Muscle layer of duodenum (tissue), 2 donors: ENCODE data around the gene DGKE.

ENCODE experiments used
- H3K27ac ChIP-seq: one replicate; pipeline ENCODE4 v1.7.0; 2013; ENCODE audit warnings: mild to moderate bottlenecking, low read length
- H3K27me3 ChIP-seq: one replicate; pipeline ENCODE4 v1.7.0; 2013; ENCODE audit warnings: low read depth, mild to moderate bottlenecking, control low read depth, low read length
- H3K36me3 ChIP-seq, 2 donors: one replicate each; pipeline ENCODE4 v1.7.0; 2013; ENCODE audit warnings: low read length in 2 of 2, control low read depth in 1 of 2, mild to moderate bottlenecking in 1 of 2; ENCODE audit not compliant: insufficient read depth in 2 of 2, control insufficient read depth in 1 of 2
- H3K4me1 ChIP-seq, 2 donors: one replicate each; pipeline ENCODE4 v1.7.0; 2013; ENCODE audit warnings: low read length in 2 of 2, mild to moderate bottlenecking in 2 of 2, control low read depth in 1 of 2, moderate library complexity in 1 of 2; ENCODE audit not compliant: insufficient read depth in 2 of 2, control insufficient read depth in 1 of 2
- H3K4me3 ChIP-seq, 2 donors: one replicate each; pipeline ENCODE4 v1.7.0; 2013; ENCODE audit warnings: low read length in 2 of 2, low read depth in 1 of 2, mild to moderate bottlenecking in 1 of 2
- H3K9me3 ChIP-seq, 2 donors: one replicate each; pipeline ENCODE4 v1.7.0; 2013; ENCODE audit warnings: low read length in 2 of 2, control low read depth in 1 of 2, mild to moderate bottlenecking in 1 of 2; ENCODE audit not compliant: control insufficient read depth in 1 of 2
- donor health status: healthy.

DGKE gene

DNA sequence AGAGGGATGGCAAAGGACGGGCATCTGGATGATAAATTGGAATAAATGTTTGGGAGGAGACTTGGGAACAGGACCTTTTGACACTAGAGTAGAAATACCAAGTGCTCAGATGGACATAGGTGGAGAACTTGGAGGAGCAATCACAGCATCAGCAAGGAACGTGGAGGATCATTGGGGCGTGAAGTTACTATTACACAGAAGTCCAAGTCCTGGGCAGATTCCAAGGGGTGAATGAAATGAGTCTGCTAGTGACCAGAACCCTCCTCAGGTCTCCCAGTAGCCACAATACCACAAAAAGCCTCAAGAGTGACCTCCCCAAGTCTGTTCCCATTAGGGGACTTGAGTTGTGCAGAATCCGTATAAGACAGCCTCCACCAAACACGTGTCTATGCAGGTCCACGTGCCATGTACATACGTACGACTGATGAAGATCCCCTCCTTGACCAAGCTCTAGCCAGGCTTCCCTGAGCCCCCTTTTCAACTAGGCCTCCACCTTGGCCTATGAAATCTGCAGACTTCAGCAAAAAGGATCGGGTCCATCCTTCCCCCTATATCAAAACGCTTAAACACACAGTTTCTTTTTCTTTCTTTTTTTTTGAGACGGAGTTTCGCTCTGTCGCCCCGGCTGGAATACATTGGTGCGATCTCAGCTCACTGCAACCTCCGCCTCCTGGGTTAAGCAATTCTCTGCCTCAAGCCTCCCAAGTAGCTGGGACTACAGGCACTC lies 2.4 kb upstream of the DGKE start:
- Histone ChIP-seq H3K27me3 (no peaks in the 10 kb centered on the region), H3K4me1 (peaks cover 9 to 31% of the 10 kb centered on the region in 2 donors), H3K27ac (no peak overlapping the region), H3K4me3 (no peak overlapping the region), H3K9me3 (no peaks in the 10 kb centered on the region), H3K36me3 (no peaks in the 10 kb centered on the region)

- peaks cover 6 to 40% of the 10 kb centered on the region in 2 donors for H3K4me1 ChIP-seq
- no peaks in the 10 kb centered on the region for H3K27me3 ChIP-seq
- H3K27ac ChIP-seq = no peak overlapping the region
- no peaks in the 10 kb centered on the region for H3K9me3 ChIP-seq
- H3K36me3 ChIP-seq = no peaks in the 10 kb centered on the region
- peak overlapping the region; percentile 62 to 86 for H3K4me3 ChIP-seq
These were observed 1.5 kb upstream of the DGKE start for GRCh38 chr17:56832446-56832845.

DNA sequence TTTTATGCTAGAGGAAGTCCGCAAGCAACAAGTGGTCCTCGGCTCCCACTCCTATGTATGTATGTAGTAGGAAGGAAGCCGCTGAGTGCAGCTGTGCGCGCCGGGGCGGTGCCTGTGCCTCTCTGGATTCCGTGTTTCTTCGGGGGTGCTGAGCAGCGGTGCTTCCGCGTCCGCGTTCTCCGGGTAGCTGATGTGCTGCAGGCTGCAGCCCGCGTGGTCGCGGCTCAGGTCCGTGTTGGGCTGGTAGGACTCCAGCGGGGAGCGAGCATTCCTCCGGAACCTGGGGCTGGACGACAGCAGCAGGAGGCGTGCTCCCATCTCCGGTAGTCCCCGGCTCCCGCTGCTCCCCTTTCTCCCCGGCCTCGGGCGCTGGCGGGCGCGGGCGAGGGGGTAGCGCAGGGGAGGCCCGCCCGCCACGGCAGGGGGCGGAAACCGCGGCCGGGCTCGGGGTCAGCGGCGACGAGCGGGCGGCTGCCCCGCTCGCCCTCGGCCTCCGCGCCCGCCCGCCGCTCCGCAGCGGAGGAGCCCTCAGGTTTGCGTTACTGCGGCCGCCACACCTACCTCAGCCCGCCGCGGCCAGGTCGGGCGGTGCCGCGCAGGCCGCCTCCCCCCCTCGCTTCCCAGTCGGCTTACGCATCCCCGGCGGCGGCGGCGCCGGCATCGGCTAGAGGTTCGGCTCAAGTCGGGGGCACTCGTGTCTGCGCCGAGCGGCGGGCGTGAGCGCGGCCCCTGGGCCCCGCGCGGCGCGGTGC lies 718 bp upstream of the DGKE start:
- peaks cover 6 to 47% of the 10 kb centered on the region in 2 donors for H3K4me1 ChIP-seq
- H3K9me3 ChIP-seq = no peaks in the 10 kb centered on the region
- H3K36me3 ChIP-seq = no peaks in the 10 kb centered on the region
- peak overlapping the region; percentile 30 for H3K27ac ChIP-seq
- no peaks in the 10 kb centered on the region for H3K27me3 ChIP-seq
- peak overlapping the region; percentile 62 to 86 for H3K4me3 ChIP-seq

- H3K36me3 ChIP-seq = no peaks in the 10 kb centered on the region
- no peaks in the 10 kb centered on the region for H3K27me3 ChIP-seq
- peaks cover 6 to 50% of the 10 kb centered on the region in 2 donors for H3K4me1 ChIP-seq
- peak overlapping the region; percentile 36 for H3K27ac ChIP-seq
- H3K4me3 ChIP-seq = peak overlapping the region; percentile 64 to 86
- no peaks in the 10 kb centered on the region for H3K9me3 ChIP-seq
These were observed 671 bp downstream of the DGKE start for GRCh38 chr17:56834380-56835263.

DNA sequence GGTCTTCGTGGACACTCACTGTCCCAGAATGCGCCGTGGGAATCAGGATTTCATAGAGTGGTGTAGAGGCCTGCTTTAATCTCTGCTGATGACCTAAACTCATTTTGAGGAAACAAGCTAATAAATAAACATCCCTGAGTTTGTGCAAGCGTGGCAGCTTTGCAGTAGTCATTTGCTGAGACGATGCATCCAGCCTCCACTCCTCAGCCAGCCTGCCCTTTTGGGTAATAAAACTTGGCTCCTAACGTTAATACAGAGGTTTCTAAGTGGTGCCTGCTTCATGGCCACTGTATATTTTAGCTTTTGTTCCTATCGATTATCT lies 1.3 kb downstream of the DGKE start:
- Histone ChIP-seq H3K4me3 (peak overlapping the region; percentile 64 to 86), H3K4me1 (peaks cover 6 to 50% of the 10 kb centered on the region in 2 donors), H3K9me3 (no peaks in the 10 kb centered on the region), H3K36me3 (no peaks in the 10 kb centered on the region), H3K27me3 (no peaks in the 10 kb centered on the region), H3K27ac (no peak overlapping the region)

DNA sequence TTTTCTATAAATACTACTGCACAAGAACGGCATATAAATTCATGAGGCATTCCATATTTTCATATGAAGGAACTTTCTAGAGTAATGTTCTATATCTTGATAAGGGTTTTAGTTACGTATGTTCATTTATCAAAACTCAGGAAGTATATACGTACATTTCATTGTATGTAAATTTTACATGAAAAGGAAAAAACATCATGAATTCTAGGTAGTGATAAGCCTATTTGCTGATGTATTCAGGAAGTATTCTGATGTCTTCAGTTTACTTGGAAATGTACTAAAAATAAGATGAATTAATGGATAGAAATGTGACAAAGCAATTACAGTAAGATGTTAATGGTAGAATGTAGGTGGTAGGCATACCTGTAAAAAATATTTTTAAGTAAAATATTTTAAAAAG lies 4.7 kb downstream of the DGKE start:
- no peaks in the 10 kb centered on the region for H3K36me3 ChIP-seq
- no peak overlapping the region for H3K4me3 ChIP-seq
- no peaks in the 10 kb centered on the region for H3K9me3 ChIP-seq
- H3K4me1 ChIP-seq = peaks cover 0 to 41% of the 10 kb centered on the region in 2 donors
- no peak overlapping the region for H3K27ac ChIP-seq
- H3K27me3 ChIP-seq = no peaks in the 10 kb centered on the region

DNA sequence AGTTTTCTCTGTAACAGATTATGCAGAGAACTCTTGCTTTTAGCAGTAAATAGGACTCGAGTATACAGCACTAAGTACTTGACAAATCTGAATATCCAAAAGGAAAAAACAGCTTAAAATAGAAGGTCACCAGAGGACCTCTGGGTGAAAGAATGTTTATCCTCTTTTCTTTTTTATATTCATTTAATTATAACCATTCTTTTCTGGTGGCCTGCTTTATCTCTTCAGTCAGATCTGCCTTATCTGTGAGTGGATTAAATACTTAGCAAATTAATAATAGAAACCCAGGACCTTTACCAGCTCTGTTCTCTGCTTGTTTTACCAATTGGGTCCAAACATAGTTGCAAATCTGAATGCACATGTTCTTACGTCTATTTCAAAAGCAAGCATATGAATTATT lies 8.6 kb downstream of the DGKE start:
- Histone ChIP-seq H3K27me3 (no peaks in the 10 kb centered on the region), H3K9me3 (no peaks in the 10 kb centered on the region), H3K36me3 (peaks cover 0 to 3% of the 10 kb centered on the region in 2 donors), H3K4me3 (no peak overlapping the region), H3K27ac (no peak overlapping the region), H3K4me1 (peaks cover 0 to 12% of the 10 kb centered on the region in 2 donors)

- H3K27me3 ChIP-seq = no peaks in the 10 kb centered on the region
- H3K4me1 ChIP-seq = peaks cover 0 to 3% of the 10 kb centered on the region in 2 donors
- no peak overlapping the region for H3K4me3 ChIP-seq
- H3K27ac ChIP-seq = no peak overlapping the region
- peaks cover 7 to 21% of the 10 kb centered on the region in 2 donors for H3K36me3 ChIP-seq
- H3K9me3 ChIP-seq = no peaks in the 10 kb centered on the region
These were observed 12.0 kb downstream of the DGKE start for GRCh38 chr17:56845934-56846333.

- Histone ChIP-seq H3K27ac (no peak overlapping the region), H3K27me3 (no peaks in the 10 kb centered on the region), H3K36me3 (peaks cover 12 to 24% of the 10 kb centered on the region in 2 donors)
These were observed 13.2 kb downstream of the DGKE start for GRCh38 chr17:56847106-56847505.

GRCh38 chr17:56849131-56849530 lies 15.2 kb downstream of the DGKE start:
- H3K36me3 ChIP-seq = peaks cover 12 to 24% of the 10 kb centered on the region in 2 donors
- no peaks in the 10 kb centered on the region for H3K4me1 ChIP-seq
- H3K27me3 ChIP-seq = no peaks in the 10 kb centered on the region
- H3K9me3 ChIP-seq = no peaks in the 10 kb centered on the region
- H3K4me3 ChIP-seq = no peak overlapping the region
- H3K27ac ChIP-seq = no peak overlapping the region

More at GRCh38 chr17:56847106-56847505, 13.2 kb downstream of the DGKE start:
- Histone ChIP-seq H3K4me3 (no peak overlapping the region), H3K9me3 (no peaks in the 10 kb centered on the region), H3K4me1 (no peaks in the 10 kb centered on the region)

GRCh38 chr17:56850591-56850990 lies 16.6 kb downstream of the DGKE start:
- H3K9me3 ChIP-seq = no peaks in the 10 kb centered on the region
- no peaks in the 10 kb centered on the region for H3K27me3 ChIP-seq
- H3K27ac ChIP-seq = no peak overlapping the region
- no peak overlapping the region for H3K4me3 ChIP-seq
- peaks cover 12 to 24% of the 10 kb centered on the region in 2 donors for H3K36me3 ChIP-seq
- H3K4me1 ChIP-seq = no peaks in the 10 kb centered on the region
